ENCODE results near the gene HOXD9.

HOXD9 gene

DNA sequence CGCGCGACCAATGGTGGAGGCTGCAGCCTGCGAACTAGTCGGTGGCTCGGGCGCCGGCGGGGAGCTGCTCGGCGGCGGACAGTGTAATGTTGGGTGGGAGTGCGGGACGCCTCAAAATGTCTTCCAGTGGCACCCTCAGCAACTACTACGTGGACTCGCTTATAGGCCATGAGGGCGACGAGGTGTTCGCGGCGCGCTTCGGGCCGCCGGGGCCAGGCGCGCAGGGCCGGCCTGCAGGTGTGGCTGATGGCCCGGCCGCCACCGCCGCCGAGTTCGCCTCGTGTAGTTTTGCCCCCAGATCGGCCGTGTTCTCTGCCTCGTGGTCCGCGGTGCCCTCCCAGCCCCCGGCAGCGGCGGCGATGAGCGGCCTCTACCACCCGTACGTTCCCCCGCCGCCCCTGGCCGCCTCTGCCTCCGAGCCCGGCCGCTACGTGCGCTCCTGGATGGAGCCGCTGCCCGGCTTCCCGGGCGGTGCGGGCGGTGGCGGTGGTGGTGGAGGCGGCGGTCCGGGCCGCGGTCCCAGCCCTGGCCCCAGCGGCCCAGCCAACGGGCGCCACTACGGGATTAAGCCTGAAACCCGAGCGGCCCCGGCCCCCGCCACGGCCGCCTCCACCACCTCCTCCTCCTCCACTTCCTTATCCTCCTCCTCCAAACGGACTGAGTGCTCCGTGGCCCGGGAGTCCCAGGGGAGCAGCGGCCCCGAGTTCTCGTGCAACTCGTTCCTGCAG is at the start of gene HOXD9:
Gene HOXD9, plus strand, starts transcription at position 37 of the 728 bp plus-strand sequence. Its CDS starts 50 bp downstream, at position 87.
- no peak for DNase-seq

DNA sequence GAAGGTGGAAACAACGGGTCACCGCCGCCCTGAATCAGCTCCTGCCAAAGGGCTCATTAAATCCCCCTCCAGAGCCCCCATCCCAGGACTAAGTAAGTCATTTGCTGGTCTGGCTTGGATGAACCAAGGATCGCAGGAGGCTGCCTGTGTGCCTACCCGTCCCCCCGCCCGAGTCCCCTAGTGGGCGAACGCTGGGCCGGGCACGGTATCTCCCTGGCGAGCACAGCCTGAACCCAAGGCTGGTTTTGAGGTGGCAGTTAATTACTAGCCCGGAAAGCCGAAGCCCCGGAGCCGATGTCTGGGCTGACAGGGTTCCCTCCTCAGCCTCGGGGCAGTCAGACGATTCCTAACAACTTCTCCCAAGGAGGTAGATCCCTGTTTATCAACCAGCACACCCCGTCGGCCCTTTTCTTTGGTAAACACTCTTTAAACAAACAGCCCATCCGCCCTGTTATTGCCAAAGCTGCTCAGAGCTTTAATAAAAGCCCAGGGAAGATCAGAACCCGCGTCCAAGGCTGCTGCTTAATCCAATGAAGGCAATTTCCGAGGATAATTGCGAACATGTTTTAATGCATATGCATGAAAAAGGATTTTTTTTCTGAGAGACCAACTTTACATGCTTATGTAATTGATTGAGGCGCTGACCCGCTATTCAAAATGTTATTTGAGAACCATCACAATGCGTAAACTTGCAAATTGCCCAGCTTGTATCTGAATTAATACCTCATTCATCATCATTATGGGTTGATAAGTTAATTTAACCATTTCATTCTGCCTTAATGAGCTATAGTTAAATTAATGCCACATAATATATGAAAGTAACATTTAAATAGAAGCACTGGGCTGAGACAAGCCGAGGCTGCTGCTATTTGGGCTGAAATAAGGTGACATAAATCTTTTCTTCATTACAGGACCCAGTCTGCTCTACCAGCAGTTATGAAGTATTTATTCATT is 49.3 kb upstream of the HOXD9 start:
- no peak for DNase-seq

GRCh38 chr2:176074919-176075425 is 47.5 kb upstream of the HOXD9 start:
- DNase-seq: no peak

- DNase-seq: no peak
Observed at GRCh38 chr2:176075481-176075880, 47.0 kb upstream of the HOXD9 start.

GRCh38 chr2:176076063-176076462 is 46.5 kb upstream of the HOXD9 start:
- no peak for DNase-seq

- DNase-seq: no peak
Observed at GRCh38 chr2:176076796-176077195, 45.7 kb upstream of the HOXD9 start.

- no peak for DNase-seq
Observed at GRCh38 chr2:176078541-176079284, 43.8 kb upstream of the HOXD9 start.

GRCh38 chr2:176079285-176079830 is 43.2 kb upstream of the HOXD9 start:
- no peak for DNase-seq

GRCh38 chr2:176079831-176080539 is 42.5 kb upstream of the HOXD9 start:
- no peak for DNase-seq

- DNase-seq: no peak
Observed at GRCh38 chr2:176080540-176081375, 41.8 kb upstream of the HOXD9 start.

DNA sequence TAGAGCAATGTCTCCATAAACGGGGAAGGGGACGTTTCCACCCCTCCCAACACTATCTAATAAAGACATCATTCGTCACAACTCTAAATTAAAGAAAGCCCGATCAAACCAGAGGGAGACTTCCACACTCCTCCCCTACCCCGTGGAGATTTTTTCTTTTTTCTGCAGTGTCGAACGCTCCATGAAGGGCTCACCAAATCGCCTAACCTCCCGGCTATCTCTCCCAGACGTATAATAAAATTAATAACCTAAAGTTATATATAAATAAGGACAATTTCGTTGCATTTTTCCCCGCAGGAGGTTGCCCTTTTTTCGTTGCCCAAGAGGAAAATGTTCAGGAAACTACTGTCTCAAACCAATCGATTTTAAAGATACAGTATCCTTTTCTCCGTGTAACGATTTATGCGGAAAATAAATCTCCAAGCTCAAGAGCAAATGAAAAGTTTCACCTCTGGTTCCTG is 41.1 kb upstream of the HOXD9 start:
- no peak for DNase-seq

DNA sequence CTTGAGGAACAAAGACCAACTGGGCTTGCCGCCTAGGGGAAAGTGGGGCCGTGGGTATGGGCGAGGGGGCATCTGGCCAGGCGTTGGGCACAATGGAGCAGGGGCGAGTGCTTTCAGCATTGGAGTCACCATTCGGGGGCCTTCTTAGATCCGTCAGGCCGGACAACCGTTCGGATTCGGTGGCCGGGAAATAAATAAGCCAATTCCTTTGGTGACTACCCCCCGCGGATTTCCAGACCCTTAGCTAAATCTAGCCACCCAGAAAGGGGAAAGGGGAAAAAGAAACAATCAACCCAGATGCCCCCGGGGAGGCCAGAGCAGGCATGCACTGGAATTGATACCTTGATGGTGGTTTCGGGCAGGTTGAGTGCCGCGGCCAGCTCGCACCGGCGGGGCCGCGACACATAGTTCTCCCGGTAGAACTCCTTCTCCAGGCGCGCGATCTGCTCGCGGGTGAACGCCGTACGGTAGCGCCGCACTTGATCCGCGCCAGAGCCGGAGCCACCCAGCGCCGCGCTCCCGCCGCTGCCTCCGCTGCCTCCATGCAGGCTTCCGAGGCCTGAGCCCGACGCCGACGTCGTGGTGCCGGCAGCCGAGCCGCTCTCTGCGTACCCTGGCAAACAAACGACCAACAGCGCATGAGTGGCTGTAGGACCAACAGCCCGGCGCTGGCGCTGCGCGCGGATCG is 40.5 kb upstream of the HOXD9 start:
- no peak for DNase-seq

- no peak for DNase-seq
Observed at GRCh38 chr2:176082525-176082823, 40.0 kb upstream of the HOXD9 start.

GRCh38 chr2:176082824-176083751 is 39.4 kb upstream of the HOXD9 start:
- DNase-seq: no peak

DNA sequence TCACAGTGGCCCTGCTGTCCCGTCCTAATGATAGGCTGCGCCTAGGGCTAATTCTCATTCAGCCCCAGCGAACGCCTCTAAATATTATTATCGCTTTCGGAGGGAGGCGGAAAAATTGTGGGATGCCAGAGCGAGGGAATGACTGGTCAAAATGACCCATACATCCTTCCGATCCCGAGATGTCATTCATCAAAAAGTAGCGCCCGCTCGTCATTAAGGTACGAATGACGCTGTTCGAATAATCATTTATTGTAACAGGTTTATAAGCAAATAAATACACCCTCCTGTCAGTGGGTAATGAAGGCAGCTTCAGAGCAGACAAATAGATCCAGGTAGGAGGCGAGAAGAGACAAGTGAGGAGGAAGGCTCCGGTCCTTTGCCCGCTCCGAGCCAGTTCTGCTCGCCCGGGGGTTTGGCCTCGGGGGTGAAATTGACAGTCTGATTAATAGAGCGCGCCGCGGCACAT is 38.7 kb upstream of the HOXD9 start, which contains the start of gene EVX2:
Gene EVX2, minus strand, starts transcription at position 167 of the 466 bp plus-strand sequence. CDS start 186 bp downstream, outside the sequence.
- DNase-seq: no peak

DNA sequence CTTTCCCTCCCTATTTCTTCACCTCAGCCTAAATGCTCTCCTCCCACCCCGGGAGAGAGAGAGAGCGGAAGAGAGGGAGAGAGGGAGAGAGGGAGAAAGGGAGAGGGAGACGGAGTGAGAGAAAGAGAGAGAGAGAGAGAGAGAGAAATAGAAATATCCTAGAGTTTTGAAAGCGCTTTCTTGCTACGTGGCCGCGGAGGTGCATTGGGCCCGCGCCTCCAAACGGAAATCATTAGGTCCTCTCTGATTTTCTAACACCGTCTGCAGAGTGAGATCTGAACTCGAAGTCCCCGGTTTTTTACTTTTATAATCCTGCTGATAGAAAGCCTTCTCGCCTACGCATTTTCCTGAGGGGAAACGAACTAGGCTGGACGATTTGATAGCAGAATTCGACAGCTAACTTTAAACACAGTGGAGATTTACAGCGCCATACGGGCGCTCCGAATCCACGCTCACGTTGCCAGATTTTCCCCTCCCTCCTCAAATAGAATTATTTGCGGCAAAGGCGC is 37.9 kb upstream of the HOXD9 start:
- no peak for DNase-seq

DNA sequence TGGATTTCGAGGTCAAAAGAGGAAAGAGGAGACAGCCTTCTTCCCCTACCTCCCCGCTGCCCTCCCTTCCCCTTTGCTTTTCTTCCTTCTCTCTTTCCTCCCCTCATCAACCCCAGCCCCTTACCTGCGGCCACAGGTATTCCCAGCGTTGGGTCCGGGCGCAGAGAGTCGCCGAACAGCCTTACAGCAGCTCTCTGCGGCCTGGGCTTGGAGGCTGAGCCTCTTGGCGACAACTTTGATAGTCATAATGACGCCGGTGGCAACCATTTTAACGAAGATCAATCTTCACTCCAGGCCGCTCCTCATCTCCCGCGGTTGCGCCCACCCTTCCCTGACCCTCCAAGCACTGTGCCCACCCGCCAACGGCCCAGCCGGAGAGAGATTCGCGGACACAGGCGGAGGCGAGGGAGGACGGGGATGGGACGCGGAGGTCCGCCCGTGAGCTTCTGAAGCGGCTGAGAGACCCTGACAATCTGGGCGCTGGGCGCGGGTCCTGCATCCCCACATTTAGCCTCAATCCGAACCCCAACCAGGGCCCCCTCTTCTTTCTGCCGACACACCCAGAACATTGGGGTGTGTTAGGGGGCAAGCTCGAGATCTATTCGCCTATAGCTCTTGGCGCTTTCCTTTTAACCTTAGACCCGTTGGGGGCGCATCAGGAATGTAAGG is 37.3 kb upstream of the HOXD9 start:
- no peak for DNase-seq

Data from stimulated activated CD4-positive, alpha-beta T cell treated with anti-CD3 and anti-CD28 coated beads, Interleukin-12 subunit alpha, Interleukin-12 subunit beta, amount 100 ng/mL, for 4 hours (primary cell).